HFF-Myc (cell line): Measurements from ENCODE around the gene RILPL1.

Experiments
- DNase-seq: peaks from one replicate; pipeline ENCODE4 v3.0.0-alpha.2; 2011; ENCODE audit warnings: low read depth; ENCODE audit errors: extremely low read depth
- H3K4me3 ChIP-seq: replicated peaks from 2 replicates; pipeline ENCODE4 v1.5.1; 2011; ENCODE audit warnings: low read depth, mild to moderate bottlenecking, control low read depth, low read length
- TF ChIP-seq, protein P1 (sequence below): IDR thresholded peaks from 2 replicates; pipeline ENCODE4 v1.5.1; 2012; ENCODE audit warnings: mild to moderate bottlenecking, low read depth, low read length, control low read depth; ENCODE audit errors: missing control alignments

The RILPL1 gene

GRCh38 chr12:123528858-123529257, 4.7 kb downstream of the RILPL1 start:
- DNase-seq: no peak
- H3K4me3 ChIP-seq: no peak overlapping the region
- TF ChIP-seq, protein P1, sequence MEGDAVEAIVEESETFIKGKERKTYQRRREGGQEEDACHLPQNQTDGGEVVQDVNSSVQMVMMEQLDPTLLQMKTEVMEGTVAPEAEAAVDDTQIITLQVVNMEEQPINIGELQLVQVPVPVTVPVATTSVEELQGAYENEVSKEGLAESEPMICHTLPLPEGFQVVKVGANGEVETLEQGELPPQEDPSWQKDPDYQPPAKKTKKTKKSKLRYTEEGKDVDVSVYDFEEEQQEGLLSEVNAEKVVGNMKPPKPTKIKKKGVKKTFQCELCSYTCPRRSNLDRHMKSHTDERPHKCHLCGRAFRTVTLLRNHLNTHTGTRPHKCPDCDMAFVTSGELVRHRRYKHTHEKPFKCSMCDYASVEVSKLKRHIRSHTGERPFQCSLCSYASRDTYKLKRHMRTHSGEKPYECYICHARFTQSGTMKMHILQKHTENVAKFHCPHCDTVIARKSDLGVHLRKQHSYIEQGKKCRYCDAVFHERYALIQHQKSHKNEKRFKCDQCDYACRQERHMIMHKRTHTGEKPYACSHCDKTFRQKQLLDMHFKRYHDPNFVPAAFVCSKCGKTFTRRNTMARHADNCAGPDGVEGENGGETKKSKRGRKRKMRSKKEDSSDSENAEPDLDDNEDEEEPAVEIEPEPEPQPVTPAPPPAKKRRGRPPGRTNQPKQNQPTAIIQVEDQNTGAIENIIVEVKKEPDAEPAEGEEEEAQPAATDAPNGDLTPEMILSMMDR: no peak

DNA sequence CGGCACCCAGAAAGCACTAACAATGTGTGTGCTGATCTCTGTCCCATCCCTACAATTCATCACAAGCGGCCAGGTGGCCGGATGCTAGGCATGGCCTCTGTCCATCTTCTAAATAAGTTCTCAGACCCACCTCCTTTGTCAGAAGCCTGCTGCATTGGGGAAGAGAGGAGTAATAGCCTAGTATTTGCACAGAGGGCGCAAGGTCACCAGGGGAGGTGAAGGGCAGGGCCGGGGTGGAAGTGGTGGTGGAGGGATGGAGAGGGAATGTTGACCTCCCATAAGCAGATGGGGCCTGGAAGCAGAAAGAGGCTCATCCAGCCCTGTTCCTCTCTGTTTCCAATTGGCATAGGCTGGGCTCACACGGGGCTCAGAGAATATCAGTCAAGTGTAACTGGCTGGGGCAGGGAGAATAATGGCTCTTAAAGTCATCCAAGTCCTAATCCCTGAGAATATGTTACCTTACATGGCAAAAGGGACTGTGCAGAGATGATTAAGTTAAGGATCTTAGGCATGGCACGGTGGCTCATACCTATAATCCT, 6.9 kb downstream of the RILPL1 start:
- H3K4me3 ChIP-seq: no peak overlapping the region
- DNase-seq: no peak
- TF ChIP-seq, protein P1: no peak

DNA sequence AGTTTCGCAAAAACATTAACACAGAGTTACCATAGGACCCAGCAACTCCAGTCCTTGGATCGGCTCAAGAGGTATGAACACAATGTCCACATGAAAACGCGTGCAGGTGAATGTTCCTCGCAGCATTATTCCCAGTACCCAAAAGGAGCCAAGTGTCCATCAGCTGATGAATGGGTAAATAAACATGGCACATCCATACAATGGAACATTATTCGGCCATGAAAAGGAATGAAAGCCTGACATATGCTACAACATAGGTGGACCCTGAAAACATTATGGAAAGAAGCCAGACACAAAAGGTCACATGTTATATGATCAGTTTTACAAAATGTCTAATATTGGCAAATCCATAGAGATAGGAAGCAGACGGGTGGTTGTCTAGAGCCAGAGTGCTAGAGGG, 9.1 kb downstream of the RILPL1 start:
- DNase-seq: no peak
- TF ChIP-seq, protein P1: no peak
- no peak overlapping the region for H3K4me3 ChIP-seq

- no peak for DNase-seq
- no peak overlapping the region for H3K4me3 ChIP-seq
- TF ChIP-seq, protein P1: no peak
These were observed 10.0 kb downstream of the RILPL1 start for GRCh38 chr12:123523518-123523917.

DNA sequence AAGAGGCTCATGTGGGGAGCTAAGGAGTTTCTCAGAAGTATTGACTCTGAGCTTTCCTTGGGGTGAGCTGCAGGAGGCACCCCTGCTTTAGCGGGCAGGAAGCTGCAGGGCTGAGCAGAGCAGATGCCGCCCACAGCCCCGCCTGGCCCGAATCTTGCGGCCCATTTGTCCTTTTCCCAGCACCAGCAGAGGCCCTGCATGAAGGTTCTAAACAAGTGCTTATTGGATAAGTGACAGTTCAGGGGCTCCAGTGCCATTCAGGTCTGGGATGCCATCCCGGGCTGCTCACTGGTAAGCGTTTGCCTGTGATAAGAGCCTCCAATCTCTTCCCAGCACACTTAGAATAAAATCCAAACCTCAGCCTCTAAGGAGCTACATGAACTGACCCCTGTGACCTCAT, 11.4 kb downstream of the RILPL1 start:
- no peak overlapping the region for H3K4me3 ChIP-seq
- DNase-seq: no peak
- TF ChIP-seq, protein P1: no peak

DNA sequence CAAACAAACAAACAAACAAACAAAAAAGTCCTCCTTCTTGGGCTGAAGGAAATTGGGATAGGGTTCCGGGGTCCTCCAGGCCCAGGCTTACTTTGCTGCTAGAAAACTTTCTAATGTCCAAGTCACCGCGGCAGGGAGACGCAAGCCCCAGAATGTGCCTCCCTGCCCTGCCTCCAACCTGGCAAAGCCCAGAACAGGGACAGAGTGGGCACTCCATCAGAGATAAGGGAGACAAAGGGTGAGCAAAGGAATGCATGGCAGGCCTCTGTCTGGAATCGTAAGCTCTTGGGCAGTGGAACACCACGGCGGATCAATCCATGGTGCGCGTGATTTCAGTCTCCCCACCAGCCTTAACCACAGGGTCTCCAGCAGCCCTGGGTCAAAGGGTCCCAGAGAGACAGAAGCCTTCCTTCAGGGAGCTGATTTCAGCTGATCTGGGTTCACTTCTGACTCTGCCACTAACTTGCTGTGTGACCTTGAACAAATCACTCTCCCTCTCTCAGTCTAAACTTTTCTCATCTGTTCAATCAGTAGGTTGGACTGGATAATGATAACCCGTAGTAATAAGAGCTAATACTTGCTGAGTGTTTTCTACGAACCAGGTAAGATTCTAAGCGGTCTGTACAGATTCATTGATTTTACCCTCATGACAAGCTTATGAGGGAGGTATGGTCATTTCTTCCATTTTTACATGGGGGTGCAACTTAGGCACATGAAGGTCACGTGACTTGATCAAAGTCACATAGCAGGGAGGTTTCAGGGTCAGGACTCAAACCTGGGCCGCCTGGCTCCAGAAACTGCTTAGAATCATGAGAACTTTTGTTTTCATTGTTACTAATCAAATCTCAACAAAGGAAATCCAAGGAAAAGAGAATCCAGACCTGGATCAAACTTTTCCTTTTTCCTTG, 12.7 kb downstream of the RILPL1 start:
- TF ChIP-seq, protein P1: no peak
- no peak overlapping the region for H3K4me3 ChIP-seq
- DNase-seq: no peak
